Activated naive CD4-positive, alpha-beta T cell treated with Interleukin-2 at 50 U/mL for 16 hours (primary cell): ENCODE data around the gene PKP4.

ENCODE experiments used
- DNase-seq: peaks from one replicate; pipeline ENCODE4 v3.0.0-alpha.2; 2020

The PKP4 gene

GRCh38 chr2:158610059-158610458 lies 153.3 kb downstream of the PKP4 start:
- no peak for DNase-seq

DNA sequence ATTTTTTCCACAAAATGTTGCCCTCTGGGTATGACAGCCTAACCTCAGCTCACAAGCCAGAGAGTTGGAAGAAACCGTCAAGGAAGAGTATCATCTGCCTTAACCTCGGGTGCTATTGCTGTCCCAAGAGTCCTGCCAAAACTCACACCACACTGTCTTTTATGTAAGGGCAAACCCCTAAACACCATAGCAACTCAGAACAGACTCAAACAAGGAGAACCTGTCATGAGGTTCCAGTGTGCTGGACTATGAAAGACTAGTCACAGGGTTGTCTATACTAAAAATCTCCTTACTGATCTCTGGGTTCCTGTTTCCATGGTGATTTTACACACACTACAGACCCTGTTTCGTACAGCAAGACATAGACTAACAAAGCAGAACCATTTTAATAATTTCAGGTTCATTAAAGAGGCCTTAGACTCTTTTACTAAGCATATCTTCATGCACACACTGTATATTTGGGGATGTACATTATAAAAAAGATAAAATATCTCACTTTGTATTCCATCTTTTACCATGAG lies 159.8 kb downstream of the PKP4 start:
- DNase-seq: no peak

DNA sequence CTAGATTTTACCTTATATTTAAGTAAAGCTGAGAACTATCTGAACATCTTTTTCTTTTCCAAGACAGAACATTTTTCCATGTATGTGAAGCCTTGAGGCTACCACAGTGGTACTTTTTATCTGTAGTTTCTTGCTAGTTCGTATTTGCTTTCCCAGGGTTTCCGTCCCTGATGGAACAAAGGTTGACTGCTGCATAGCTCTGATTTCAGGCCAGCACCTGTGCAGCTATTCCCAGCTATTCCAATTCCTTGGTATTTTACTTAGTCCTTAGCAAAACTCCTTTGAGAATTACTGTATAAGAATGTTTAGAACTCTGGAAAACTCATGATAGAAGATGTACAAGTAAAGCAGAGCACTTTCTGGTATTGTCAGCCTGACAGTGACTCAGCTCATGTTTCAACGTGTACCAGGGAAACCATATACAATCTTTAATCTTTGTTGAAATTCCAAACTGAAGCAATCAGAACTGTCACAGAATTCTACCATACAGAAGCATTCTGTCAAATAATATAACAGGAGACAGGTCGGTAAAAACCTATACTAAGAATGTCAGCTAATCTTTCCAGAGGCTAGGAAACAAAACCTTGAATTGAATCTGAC lies 162.2 kb downstream of the PKP4 start:
- DNase-seq: no peak

- DNase-seq: no peak
These were observed 162.7 kb downstream of the PKP4 start for GRCh38 chr2:158619496-158619895.

DNA sequence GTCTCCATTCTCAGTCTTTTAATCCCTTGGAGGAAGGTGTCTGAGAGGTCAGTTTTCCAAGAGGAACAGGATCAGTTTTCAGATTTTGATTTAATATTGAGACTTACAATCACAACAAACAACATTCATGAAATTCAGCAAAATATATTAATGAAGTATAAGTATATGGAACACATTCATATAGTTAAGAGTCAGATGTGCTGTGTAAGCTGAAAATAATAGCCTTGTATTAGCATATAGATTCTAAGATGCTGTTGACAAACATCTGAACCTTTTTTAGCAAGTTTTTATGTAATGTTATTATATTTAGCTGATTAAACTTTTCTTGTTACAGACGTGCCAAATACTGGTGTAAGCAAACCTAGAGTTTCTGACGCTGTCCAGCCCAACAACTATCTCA lies 163.9 kb downstream of the PKP4 start:
- no peak for DNase-seq

DNA sequence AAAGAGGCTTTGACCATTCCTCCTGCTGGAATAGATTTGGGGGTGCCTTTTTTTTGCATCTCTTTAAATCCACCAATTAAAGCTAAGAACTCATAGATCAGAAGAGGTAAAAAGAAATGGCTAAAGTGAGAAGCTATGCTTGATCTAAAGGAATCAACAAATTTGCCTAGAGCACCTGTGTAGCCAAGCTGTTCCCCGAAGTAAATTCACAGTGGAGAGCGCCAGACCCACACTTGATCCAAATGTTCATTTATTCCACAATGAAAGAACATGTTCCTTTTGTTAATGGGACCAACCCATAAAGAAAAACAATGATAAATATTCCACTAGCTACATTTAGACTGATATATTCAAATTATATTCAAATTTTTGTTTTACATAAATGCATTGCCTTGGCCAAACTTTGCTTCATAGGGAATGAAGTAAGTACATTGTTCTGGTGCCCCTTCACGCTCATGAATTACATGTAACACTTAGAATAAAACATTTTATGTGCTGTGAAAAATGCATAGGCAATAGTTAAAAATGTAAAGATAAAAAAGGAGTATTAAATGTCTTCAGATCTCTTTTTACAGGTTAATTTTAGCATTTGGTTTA lies 167.4 kb downstream of the PKP4 start:
- no peak for DNase-seq

DNA sequence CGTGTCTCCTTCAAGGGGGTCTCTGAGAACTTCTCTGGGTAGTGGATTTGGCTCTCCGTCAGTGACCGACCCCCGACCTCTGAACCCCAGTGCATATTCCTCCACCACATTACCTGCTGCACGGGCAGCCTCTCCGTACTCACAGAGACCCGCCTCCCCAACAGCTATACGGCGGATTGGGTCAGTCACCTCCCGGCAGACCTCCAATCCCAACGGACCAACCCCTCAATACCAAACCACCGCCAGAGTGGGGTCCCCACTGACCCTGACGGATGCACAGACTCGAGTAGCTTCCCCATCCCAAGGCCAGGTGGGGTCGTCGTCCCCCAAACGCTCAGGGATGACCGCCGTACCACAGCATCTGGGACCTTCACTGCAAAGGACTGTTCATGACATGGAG lies 168.2 kb downstream of the PKP4 start:
- DNase-seq: no peak

GRCh38 chr2:158629116-158629515 lies 172.4 kb downstream of the PKP4 start:
- DNase-seq: no peak

GRCh38 chr2:158633261-158633660 lies 176.5 kb downstream of the PKP4 start:
- DNase-seq: no peak

- DNase-seq: no peak
These were observed 177.9 kb downstream of the PKP4 start for GRCh38 chr2:158634627-158635026.

DNA sequence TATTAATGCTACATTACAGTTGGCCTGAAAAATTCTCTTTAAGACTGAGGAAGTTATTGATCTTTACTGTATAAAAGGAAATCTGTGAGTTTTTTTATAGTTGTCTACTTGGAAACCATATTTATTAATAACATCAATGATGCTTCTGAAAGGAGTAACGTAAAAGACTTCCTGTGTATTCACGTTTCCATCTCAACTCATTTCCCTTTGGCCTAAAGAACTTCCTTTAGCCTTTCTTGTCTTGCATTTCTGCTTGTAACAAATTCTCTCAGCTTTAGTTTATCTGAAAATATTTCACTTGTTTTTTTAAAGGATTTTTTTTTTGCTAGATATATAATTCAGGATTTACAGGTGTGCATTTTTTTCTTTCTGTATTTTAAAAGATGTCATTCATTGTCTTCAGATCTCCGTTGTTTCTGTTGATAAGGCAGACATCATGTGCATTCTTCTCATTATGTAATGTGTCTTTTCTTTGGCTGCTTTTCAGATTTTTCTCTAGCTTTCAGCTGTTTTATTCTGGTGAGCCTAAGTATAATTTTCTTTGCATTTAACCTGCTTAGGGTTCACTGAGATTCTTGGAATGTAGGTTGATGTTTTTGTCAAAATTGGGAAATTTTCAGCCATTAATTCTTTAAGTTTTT lies 179.3 kb downstream of the PKP4 start:
- DNase-seq: no peak

DNA sequence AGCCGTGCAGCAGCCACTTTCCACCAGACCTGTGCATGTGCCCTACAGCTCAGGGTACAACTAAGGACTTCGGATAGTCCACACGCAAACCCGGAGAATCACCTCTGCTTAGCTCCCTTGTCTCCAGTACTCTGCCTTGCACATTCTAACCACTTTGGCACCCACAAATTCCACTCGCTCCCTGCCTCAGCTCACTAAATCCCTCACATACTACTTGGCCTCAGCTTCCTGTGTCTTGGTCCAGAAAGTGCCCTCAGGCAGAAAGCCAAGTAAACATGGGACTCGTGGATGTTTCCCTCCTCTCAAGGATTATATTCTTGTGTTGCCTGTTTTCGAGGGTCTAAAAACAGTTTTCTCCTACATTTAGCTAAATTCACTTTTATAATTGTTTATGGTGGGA lies 180.6 kb downstream of the PKP4 start:
- no peak for DNase-seq

DNA sequence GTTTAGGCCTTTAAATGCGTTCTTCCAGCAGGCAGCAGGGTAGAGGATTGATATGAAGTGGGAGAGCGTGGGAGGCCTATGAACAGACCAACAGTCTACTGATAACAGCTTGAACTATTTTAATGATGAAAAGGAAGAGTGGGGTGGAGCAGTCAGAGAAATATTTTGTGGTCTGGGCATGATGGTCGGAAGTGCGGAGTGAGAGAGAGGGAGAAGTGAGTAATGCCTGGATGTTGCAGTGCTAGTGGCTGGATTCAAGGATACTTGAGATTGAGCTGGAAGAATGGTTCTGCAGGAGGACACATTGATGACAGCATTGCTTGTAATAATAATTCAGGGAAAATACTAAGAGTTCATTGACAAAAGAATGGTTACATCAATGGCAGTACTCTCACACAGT lies 187.4 kb downstream of the PKP4 start:
- DNase-seq: no peak

- DNase-seq: no peak
These were observed 188.5 kb downstream of the PKP4 start for GRCh38 chr2:158645299-158645698.

DNA sequence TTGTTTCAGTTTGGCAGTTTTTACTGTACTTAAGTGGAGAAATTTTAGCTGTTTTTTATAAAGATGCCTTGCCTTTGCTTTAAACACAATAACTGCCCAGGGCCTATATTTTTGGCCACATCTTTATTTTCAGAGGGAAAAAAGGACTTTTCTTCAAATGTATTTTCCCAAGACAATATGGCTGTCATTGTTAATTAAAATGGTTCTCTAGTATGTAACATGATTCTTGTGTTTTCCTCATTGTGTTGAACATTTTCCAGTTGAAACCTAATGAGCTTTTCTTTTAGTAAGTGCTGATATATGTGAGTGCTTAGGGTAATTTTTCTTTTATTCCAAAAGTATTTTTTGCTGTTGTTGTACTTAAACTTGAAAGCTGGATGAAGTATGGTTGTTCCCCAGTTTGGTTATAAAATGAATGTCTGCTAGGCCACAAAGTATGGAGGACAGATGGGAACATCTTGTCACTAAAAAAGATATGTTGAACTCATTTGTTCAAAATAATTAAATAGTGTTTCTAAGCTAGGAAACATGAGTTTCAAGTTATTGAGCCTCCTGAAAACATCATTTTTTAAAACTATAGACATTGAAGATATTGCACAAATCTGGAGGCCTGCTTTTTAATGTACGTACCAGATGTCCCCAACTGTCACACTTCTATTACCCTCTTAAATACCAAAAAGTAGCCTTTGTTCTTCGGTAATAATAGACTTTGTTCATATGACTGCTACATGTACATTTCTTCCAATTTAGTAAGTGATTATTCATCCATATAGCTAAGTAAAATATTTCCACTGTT lies 190.9 kb downstream of the PKP4 start:
- DNase-seq: no peak

DNA sequence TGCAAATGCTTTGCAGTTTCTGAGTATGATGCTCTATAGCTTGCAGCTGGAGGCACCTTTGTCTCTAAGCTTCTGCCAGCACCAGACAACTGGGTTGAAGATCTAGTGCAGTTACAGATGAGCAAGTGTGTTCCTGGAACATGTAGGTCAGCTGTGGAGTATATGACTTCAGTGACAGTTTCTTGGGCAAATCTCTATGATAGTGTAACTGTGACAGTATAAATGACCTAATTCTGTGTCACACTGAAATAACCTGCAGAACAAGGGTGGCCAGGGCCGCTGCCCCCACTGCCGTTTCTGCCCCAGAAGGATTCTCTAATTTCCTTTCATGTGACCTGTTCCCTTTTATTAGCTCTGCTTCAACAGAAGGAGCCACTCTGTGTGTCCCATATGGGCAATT lies 193.1 kb downstream of the PKP4 start:
- no peak for DNase-seq

- DNase-seq: no peak
These were observed 194.1 kb downstream of the PKP4 start for GRCh38 chr2:158650646-158651357.

DNA sequence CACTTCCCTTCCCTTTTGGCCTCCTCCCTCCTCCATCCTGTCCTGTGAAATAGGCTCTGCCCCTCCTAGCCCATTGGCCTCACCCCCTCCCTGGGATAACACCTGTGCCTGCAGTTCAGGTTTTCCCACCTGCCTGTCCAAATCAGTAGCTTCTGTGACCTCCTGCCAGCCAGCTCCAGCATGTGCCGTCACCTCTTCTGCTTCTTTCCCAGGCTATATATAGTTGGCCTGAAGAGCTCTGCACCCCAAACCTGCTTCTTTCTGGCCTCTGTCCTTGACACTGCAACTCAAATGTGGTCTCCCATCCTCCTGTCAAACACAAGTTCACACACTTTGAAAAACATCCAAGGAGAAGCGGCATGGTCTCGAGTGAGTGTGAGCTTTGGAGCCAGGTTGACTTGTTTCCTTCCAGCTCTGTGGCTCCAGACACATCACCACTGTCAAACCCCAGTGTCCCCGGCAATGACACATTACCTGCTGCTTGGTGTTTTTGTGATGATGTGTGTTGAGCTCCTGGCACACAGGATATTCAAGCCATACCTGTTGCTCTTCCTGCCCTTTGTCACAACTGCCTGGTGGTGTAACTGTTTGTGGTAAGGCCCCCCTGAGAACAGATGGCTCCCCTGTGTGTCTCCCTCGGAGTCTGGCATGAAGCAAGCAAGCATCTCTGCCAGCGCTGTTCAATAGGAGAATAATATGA lies 194.8 kb downstream of the PKP4 start:
- no peak for DNase-seq

DNA sequence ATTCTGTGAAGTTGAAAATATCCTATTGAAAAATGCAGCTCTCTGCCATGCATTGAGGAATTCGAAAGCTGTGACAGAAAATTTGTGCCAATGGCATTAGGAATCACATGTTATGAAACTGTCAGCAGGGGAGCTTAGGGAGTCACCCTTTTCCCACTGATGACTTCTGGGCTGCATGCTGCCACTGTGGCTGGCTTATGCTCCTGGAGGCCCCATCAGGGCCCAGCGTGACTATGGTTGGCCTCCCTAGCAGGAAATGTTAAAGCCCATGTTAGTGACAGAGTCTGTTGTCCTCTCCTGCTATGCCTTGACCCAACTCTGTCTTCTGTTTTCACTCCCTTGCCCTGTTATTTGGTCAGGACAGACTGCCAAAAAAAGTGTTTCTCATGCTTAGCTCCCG lies 198.9 kb downstream of the PKP4 start:
- DNase-seq: no peak

DNA sequence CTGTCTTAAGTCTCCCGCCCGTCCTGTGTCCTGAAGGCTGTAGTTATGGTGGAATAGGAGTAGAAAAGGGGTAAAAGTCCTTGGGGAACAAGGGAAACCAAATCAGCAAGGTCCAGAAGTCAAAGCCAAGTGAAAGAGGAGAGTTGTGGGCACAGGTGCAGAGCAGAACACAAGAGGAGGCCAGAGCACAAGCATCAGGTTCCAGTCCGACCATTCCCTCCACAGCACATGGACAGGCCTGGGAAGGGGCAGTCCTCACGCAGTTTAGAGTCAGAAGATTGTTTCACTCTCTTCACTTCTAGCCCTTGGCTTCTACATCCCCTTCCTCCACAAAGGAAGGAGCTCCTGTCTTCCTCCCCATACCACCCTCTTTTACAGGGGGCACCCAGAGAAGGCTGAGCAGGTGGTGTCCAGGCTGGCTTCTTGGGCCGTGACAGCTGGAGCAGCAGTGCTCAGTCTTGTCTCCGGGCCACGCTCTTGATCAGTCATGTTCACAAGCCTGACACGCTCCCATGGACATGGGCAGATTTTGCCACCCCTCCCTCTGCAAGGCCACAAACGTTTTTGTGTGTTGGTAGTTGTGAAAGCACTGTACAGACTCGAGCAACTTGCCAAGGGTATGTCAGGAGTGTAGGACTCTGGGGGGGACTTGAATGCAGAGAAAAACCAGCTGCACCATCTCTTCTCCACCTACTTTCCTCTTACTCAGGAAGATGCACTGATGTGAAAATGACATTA lies 199.9 kb downstream of the PKP4 start:
- no peak for DNase-seq

DNA sequence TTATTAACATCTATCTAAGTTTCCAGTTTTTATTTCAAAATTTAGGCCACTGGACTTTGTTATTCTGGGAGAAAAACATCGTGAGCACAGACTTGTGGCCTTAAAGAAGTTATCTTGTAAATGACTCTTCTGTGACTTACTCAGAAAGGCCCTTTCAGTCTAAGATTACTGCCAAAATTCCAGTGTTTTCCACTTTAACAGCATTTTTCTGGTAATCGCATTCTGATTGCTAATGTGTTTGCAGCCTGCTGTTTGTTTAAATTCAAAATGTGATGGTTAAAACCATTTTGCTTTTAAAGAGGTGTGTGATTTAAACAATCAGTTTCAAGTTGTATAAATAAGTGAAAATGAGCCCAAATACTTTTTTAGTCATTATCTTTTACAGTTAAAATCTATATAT lies 201.6 kb downstream of the PKP4 start:
- DNase-seq: no peak

GRCh38 chr2:158659483-158659882 lies 202.7 kb downstream of the PKP4 start:
- no peak for DNase-seq
